ENCODE data around the gene PIK3R1. TPM values are rescaled to one million over a fixed set of nuclear protein-coding genes. Genes with fewer than 3 reads are reported as not detected.

PIK3R1 gene
- total and polyA plus RNA-seq, 10 of the 15 experiments (the other 5 are each of a cell fraction or from before 2014, with no cell fraction given), result 7.8 to 38.4 (median 15.7) TPM

- TF ChIP-seq ZBTB40 (IDR thresholded peaks at IDR 0.05; ENCODE audit: borderline replicate concordance) (no peak), CHD4 (IDR thresholded peaks at IDR 0.05) (no peak)
- BruUV-seq (replicated peaks), result no TSS peak
- ChIA-PET POLR2A (interaction anchor here (1.4 to 1.8 kb wide), 2 partner anchors 9 to 11 kb away, joined by 4 read pairs; no protein-coding TSS in a partner anchor), SMC1A (ENCODE audit: uncharacterized antibody, unreplicated experiment) (interaction anchor here (1.4 to 10.5 kb wide), 3 partner anchors 8 to 146 kb away, joined by 4 to 63 read pairs (median 4); no protein-coding TSS in a partner anchor), RAD21 (ENCODE audit: unreplicated experiment) (interaction anchor here (1.8 kb wide), 1 partner anchor 160 kb away, joined by 5 read pairs; no protein-coding TSS in a partner anchor), CTCF (interaction anchor here (1.0 to 1.7 kb wide), 2 partner anchors 9 to 165 kb away, joined by 4 to 5 read pairs; no protein-coding TSS in a partner anchor)
- no peak for ATAC-seq
- H4K20me1 ChIP-seq (ENCODE audit: control insufficient read depth, insufficient read depth), result no peaks in the 10 kb centered on the region
- no peak overlapping the region for H3K4me2 ChIP-seq (ENCODE audit: control insufficient read depth, insufficient read depth)
- DNase-seq (ENCODE audit: low read depth, low spot score), result no peak
- H3K79me2 ChIP-seq (ENCODE audit: control insufficient read depth, insufficient read depth, low read length), result peaks cover 14% of the 10 kb centered on the region
- in situ Hi-C loops (cut with MboI) (no loop called here), intact Hi-C loops (cut with micrococcal nuclease; ENCODE audit: unreplicated experiment) (no loop called here)
- no peak for FAIRE-seq
- H3K9me3 ChIP-seq (replicated peaks; ENCODE audit: control insufficient read depth, insufficient read depth, low read length), result no peaks in the 10 kb centered on the region
- peaks cover 17 to 28% of the 10 kb centered on the region in 2 experiments for H3K36me3 ChIP-seq (ENCODE audit: control insufficient read depth in 2 of 2, insufficient read depth in 2 of 2, low read length in 1 of 2)
- H3K27me3 ChIP-seq (replicated peaks in 1 of 2; ENCODE audit: control insufficient read depth in 2 of 2, insufficient read depth in 2 of 2, low read length in 1 of 2), result no peaks in the 10 kb centered on the region
- 80% methylated on average over 3 of the region's 3 CpGs for WGBS (ENCODE audit: insufficient coverage, insufficient replicate concordance, low lambda C conversion rate, missing lambda C conversion rate)
- no peak overlapping the region for H3K27ac ChIP-seq (ENCODE audit: control insufficient read depth, insufficient read depth)
- no peak overlapping the region for H2AFZ ChIP-seq (ENCODE audit: control insufficient read depth, low read depth, low read length)
- no peak overlapping the region for H3K4me3 ChIP-seq
- H3K4me1 ChIP-seq (ENCODE audit: control insufficient read depth, insufficient read depth, low read length), result peaks cover 17% of the 10 kb centered on the region
- H3K9ac ChIP-seq (ENCODE audit: control insufficient read depth, insufficient read depth, low read length), result no peak overlapping the region
These were observed 80.2 kb downstream of the PIK3R1 start for GRCh38 chr5:68295772-68296171.

All from GM12878 (cell line).